HepG2 (cell line): ENCODE data around the gene TDRD10. TPM values are rescaled to one million over a fixed set of nuclear protein-coding genes. Genes with fewer than 3 reads are reported as not detected.
A peak's percentile ranks its signal among the peaks of the same experiment; 100 is the strongest.

Experiments
- ATAC-seq: fragments of 200-7000 bp; cut with Tn5 transposase; 3 replicates; pipeline ENCODE4 v1.9.1; 2020; ENCODE audit warnings: mild to moderate bottlenecking, moderate library complexity
- BruUV-seq: library from RNA; stranded (reverse); fragments of 400-500 nt; replicated peaks from 2 replicates; lab custom pipeline; 2021; lab: Mats Ljungman, UMichigan
- CTCF ChIA-PET: fragments of 300-600 bp; formaldehyde crosslinking; extraction: SDS; loops from one replicate; lab custom pipeline; 2021; ENCODE audit warnings: low total read pairs, inconsistent platforms, low intra/inter-chr PET ratio; lab: Yijun Ruan, JAX
- POLR2A ChIA-PET: fragments of 350-600 bp; sonication (Branson Sonifier 250); formaldehyde crosslinking; loops from one replicate; lab custom pipeline; 2020; ENCODE audit warnings: antibody characterized with exemption, inconsistent platforms; lab: Yijun Ruan, JAX
- DNase-seq: peaks from one replicate; pipeline ENCODE4 v3.0.0-alpha.2; 2015; ENCODE audit warnings: low spot score
- FAIRE-seq: peaks from 3 replicates; lab custom pipeline; 2011; peaks lifted over from hg19 to GRCh38; lab: Jason Lieb, UNC
- H2AFZ ChIP-seq: one replicate; pipeline ENCODE4 v1.6.1; 2011; ENCODE audit warnings: low read length, inconsistent platforms
- H3K27ac ChIP-seq: fragments of 300-600 bp; 3 replicates; pipeline ENCODE4 v1.8.0; 2011; ENCODE audit warnings: mixed run types, mild to moderate bottlenecking, mixed read lengths, low read length, inconsistent platforms; ENCODE audit not compliant: insufficient read depth; ENCODE audit errors: extremely low read length
- H3K27me3 ChIP-seq, 2 experiments: fragments of 200-600 bp in 1 of 2; 2 replicates in 1 of 2; 3 replicates in 1 of 2; pipeline versions ENCODE4 v1.6.0 to v1.8.0; 2011; ENCODE audit warnings: low read length in 2 of 2, mild to moderate bottlenecking in 2 of 2, moderate library complexity in 2 of 2, inconsistent platforms in 1 of 2; ENCODE audit not compliant: insufficient read depth in 2 of 2, control insufficient read depth in 1 of 2
- H3K36me3 ChIP-seq, 2 experiments: fragments of 200-600 bp in 1 of 2; replicated peaks in 1 of 2; 2 replicates in 1 of 2; 3 replicates in 1 of 2; pipeline versions ENCODE4 v1.5.1 to v1.8.0; 2011; ENCODE audit warnings: low read length in 2 of 2, inconsistent platforms in 1 of 2; ENCODE audit not compliant: insufficient read depth in 2 of 2, control insufficient read depth in 1 of 2
- H3K4me1 ChIP-seq: 2 replicates; pipeline ENCODE4 v1.5.1; 2012; ENCODE audit warnings: low read length, inconsistent platforms; ENCODE audit not compliant: insufficient read depth
- H3K4me2 ChIP-seq: 2 replicates; pipeline ENCODE4 v1.6.0; 2011; ENCODE audit warnings: low read depth, low read length, inconsistent platforms
- H3K4me3 ChIP-seq, 3 experiments: fragments of 200-600 bp in 1 of 3; sonication (generic), shearing (Covaris generic) in 1 of 3; replicated peaks in 1 of 3; 2 replicates each; pipeline ENCODE4 v1.5.1; 2011 to 2016; ENCODE audit warnings: low read length in 3 of 3, inconsistent platforms in 2 of 3, low read depth in 2 of 3, mild to moderate bottlenecking in 2 of 3, control low read depth in 1 of 3, mixed read lengths in 1 of 3; ENCODE audit not compliant: insufficient read depth in 1 of 3
- H3K79me2 ChIP-seq: one replicate; pipeline ENCODE4 v1.6.1; 2011; ENCODE audit warnings: low read length, inconsistent platforms; ENCODE audit not compliant: insufficient read depth
- H3K9ac ChIP-seq: 2 replicates; pipeline ENCODE4 v1.6.0; 2011; ENCODE audit warnings: mild to moderate bottlenecking, low read depth, low read length, inconsistent platforms; ENCODE audit not compliant: insufficient read depth
- H3K9me3 ChIP-seq: 2 replicates; pipeline ENCODE4 v1.5.1; 2012; ENCODE audit warnings: mild to moderate bottlenecking, low read length
- H4K20me1 ChIP-seq: 2 replicates; pipeline ENCODE4 v1.6.0; 2011; ENCODE audit warnings: inconsistent platforms, mild to moderate bottlenecking, low read length, moderate library complexity; ENCODE audit not compliant: insufficient read depth
- FLYWCH1 ChIP-seq: sonication (generic); formaldehyde crosslinking; IDR thresholded peaks from 2 replicates; pipeline ENCODE4 v1.8.1; 2023; ENCODE audit warnings: mild to moderate bottlenecking, missing genetic modification reagents
- FOSL1 ChIP-seq: sonication (generic); formaldehyde crosslinking; IDR thresholded peaks from 2 replicates; pipeline ENCODE4 v1.9.0; 2021; ENCODE audit warnings: missing genetic modification reagents, borderline replicate concordance
- HDAC1 ChIP-seq: sonication (generic); formaldehyde crosslinking; IDR thresholded peaks from 2 replicates; pipeline ENCODE4 v1.5.1; 2020; ENCODE audit warnings: mild to moderate bottlenecking, missing genetic modification reagents
- IRF9 ChIP-seq: sonication (generic); formaldehyde crosslinking; IDR thresholded peaks from 2 replicates; pipeline ENCODE4 v1.8.0; 2022; ENCODE audit warnings: missing genetic modification reagents, mild to moderate bottlenecking, borderline replicate concordance
- SRSF1 ChIP-seq: fragments of 200-400 bp; formaldehyde crosslinking; optimal IDR thresholded peaks from 2 replicates; pipeline ENCODE3; 2017; ENCODE audit warnings: mild to moderate bottlenecking, low read depth, low read length, moderate library complexity
- STAG1 ChIP-seq: sonication (generic); formaldehyde crosslinking; IDR thresholded peaks from 2 replicates; pipeline ENCODE4 v1.4.0; 2020; ENCODE audit warnings: missing genetic modification reagents
- TMF1 ChIP-seq: sonication (generic); formaldehyde crosslinking; IDR thresholded peaks from 2 replicates; pipeline ENCODE4 v1.8.1; 2022; ENCODE audit warnings: low read depth, missing genetic modification reagents
- ZBTB33 ChIP-seq: sonication (generic); formaldehyde crosslinking; IDR thresholded peaks from 2 replicates; pipeline ENCODE4 v1.4.0; 2020; ENCODE audit warnings: missing genetic modification reagents
- ZFYVE20 ChIP-seq: sonication (generic); formaldehyde crosslinking; IDR thresholded peaks from 2 replicates; pipeline ENCODE4 v1.8.0; 2023; ENCODE audit warnings: low read depth, mild to moderate bottlenecking, moderate library complexity, missing genetic modification reagents, borderline replicate concordance
- ZNF124 ChIP-seq: sonication (generic); formaldehyde crosslinking; IDR thresholded peaks from 2 replicates; pipeline ENCODE4 v1.4.0; 2020; ENCODE audit warnings: missing genetic modification reagents
- ZNF326 ChIP-seq: sonication (generic); formaldehyde crosslinking; IDR thresholded peaks from 2 replicates; pipeline ENCODE4 v1.4.0; 2020; ENCODE audit warnings: missing genetic modification reagents, borderline replicate concordance
- ZNF333 ChIP-seq: sonication (generic); formaldehyde crosslinking; IDR thresholded peaks from 2 replicates; pipeline ENCODE4 v1.4.0; 2020; ENCODE audit warnings: mild to moderate bottlenecking, missing genetic modification reagents, borderline replicate concordance
- ZNF724P ChIP-seq: sonication (generic); formaldehyde crosslinking; IDR thresholded peaks from 2 replicates; pipeline ENCODE4 v1.8.0; 2022; ENCODE audit warnings: missing genetic modification reagents, borderline replicate concordance
- WGBS: methylation state at CpG from one replicate; pipeline ENCODE4 v1.1.6; 2017; ENCODE audit warnings: low lambda C conversion rate; 5-methylcytosine and 5-hydroxymethylcytosine counted together
- in situ Hi-C: cut with HindIII; loops from 2 replicates; pipeline ENCODE4 v1.10.0; 2017; ENCODE audit warnings: low pct_unique_long_range_greater_than_20kb; ENCODE audit not compliant: extremely low pct_ligation_motif_present
- intact Hi-C: fragments of 100-400 bp; cut with micrococcal nuclease; formaldehyde crosslinking; loops from one replicate; pipeline ENCODE4 v1.10.0; 2022; ENCODE audit not compliant: unreplicated experiment
- polyA plus RNA-seq, 8 experiments: library from polyadenylated mRNA; depleted of rRNA in 3 of 8; stranded (reverse) in 7 of 8; unstranded in 1 of 8; fragments of >200 nt; fragmentation: Illumina TruSeq in 4 of 8; extraction: Trizol in 4 of 8; gene quantifications; 2 replicates each; pipeline versions ENCODE4 v1.2.1 to v1.2.3, GENCODE V29; 2011 to 2016; ENCODE audit warnings: low read depth in 4 of 8, missing spikeins in 1 of 8, mixed read lengths in 1 of 8; ENCODE audit not compliant: insufficient read depth in 1 of 8
- total RNA-seq, 5 experiments: library from RNA; depleted of rRNA; stranded (reverse); fragments of >200 nt; fragmentation: Illumina TruSeq; extraction: Trizol; gene quantifications; 2 replicates each; pipeline ENCODE4 v1.2.3, GENCODE V29; 2016; ENCODE audit warnings: low read depth in 1 of 5
- TF ChIP-seq, protein P1 (sequence below): sonication (generic); formaldehyde crosslinking; IDR thresholded peaks from 2 replicates; pipeline ENCODE4 v1.4.0; 2020; ENCODE audit warnings: missing genetic modification reagents
- TF ChIP-seq, protein P2 (sequence below): sonication (generic); formaldehyde crosslinking; IDR thresholded peaks from 2 replicates; pipeline ENCODE4 v1.9.0; 2021; ENCODE audit warnings: missing genetic modification reagents, borderline replicate concordance

Gene TDRD10
- total and polyA plus RNA-seq, 2 of the 13 experiments (the other 11 are each of a cell fraction or from before 2014, with no cell fraction given), result not detected

- no TSS peak for BruUV-seq
- peak; percentile 15 for DNase-seq
- Histone ChIP-seq H4K20me1 (peaks cover 5% of the 10 kb centered on the region; the same call in 1 of the 2 replicates), H2AFZ (no peak within 1 kb of the TSS), H3K4me3 (peak within 1 kb of the TSS in 1 of 3 experiments; percentile 47; a peak in 2 of 6 replicates), H3K27ac (no peak within 1 kb of the TSS), H3K9me3 (no peaks in the 10 kb centered on the region), H3K9ac (no peak within 1 kb of the TSS), H3K36me3 (no peaks in the 10 kb centered on the region), H3K4me2 (peak within 1 kb of the TSS; percentile 49), H3K27me3 (peaks cover 3 to 19% of the 10 kb centered on the region in 2 experiments; a peak in 3 of 5 replicates), H3K79me2 (no peaks in the 10 kb centered on the region), H3K4me1 (no peaks in the 10 kb centered on the region)
- ATAC-seq, result peak; percentile 93
- intact Hi-C loops, result no loop called here
- in situ Hi-C loops, result loop anchor here (10.0 kb wide), 2 partner anchors 197 to 307 kb away; partner anchors contain the start of gene KCNN3
- no peak for FAIRE-seq
- WGBS, result 16% methylated on average over 26 of the region's 53 CpGs
- CTCF ChIA-PET, result no interaction called here
- POLR2A ChIA-PET, result interaction anchor here (0.7 to 1.5 kb wide), 4 partner anchors 8 to 24 kb away, joined by 3 to 6 read pairs (median 3); no protein-coding TSS in a partner anchor
- TF ChIP-seq HDAC1 (CRISPR knock-in tag) (peak; percentile 85), ZFYVE20 (peak; percentile 92), IRF9 (CRISPR knock-in tag) (peak; percentile 95; the same call in 1 of the 2 replicates), ZNF124 (peak; percentile 95), ZBTB33 (CRISPR knock-in tag) (no peak), FLYWCH1 (0 out of 2 replicates have a peak, but pooled peaks have one; percentile 73), ZNF333 (CRISPR knock-in tag) (peak; percentile 97; the same call in 1 of the 2 replicates), STAG1 (CRISPR knock-in tag) (0 out of 2 replicates have a peak, but pooled peaks have one; percentile 17), TMF1 (peak; percentile 98), ZNF724P (CRISPR knock-in tag) (peak; percentile 88; the same call in 1 of the 2 replicates), SRSF1 (no peak), FOSL1 (no peak), ZNF326 (CRISPR knock-in tag) (no peak)
- TF ChIP-seq, protein P1, sequence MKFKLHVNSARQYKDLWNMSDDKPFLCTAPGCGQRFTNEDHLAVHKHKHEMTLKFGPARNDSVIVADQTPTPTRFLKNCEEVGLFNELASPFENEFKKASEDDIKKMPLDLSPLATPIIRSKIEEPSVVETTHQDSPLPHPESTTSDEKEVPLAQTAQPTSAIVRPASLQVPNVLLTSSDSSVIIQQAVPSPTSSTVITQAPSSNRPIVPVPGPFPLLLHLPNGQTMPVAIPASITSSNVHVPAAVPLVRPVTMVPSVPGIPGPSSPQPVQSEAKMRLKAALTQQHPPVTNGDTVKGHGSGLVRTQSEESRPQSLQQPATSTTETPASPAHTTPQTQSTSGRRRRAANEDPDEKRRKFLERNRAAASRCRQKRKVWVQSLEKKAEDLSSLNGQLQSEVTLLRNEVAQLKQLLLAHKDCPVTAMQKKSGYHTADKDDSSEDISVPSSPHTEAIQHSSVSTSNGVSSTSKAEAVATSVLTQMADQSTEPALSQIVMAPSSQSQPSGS, result peak; percentile 64; the same call in 1 of the 2 replicates
- TF ChIP-seq, protein P2, sequence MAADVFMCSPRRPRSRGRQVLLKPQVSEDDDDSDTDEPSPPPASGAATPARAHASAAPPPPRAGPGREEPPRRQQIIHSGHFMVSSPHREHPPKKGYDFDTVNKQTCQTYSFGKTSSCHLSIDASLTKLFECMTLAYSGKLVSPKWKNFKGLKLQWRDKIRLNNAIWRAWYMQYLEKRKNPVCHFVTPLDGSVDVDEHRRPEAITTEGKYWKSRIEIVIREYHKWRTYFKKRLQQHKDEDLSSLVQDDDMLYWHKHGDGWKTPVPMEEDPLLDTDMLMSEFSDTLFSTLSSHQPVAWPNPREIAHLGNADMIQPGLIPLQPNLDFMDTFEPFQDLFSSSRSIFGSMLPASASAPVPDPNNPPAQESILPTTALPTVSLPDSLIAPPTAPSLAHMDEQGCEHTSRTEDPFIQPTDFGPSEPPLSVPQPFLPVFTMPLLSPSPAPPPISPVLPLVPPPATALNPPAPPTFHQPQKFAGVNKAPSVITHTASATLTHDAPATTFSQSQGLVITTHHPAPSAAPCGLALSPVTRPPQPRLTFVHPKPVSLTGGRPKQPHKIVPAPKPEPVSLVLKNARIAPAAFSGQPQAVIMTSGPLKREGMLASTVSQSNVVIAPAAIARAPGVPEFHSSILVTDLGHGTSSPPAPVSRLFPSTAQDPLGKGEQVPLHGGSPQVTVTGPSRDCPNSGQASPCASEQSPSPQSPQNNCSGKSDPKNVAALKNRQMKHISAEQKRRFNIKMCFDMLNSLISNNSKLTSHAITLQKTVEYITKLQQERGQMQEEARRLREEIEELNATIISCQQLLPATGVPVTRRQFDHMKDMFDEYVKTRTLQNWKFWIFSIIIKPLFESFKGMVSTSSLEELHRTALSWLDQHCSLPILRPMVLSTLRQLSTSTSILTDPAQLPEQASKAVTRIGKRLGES (CRISPR knock-in tag), result peak; percentile 94
These were observed 65.6 kb downstream of the TDRD10 start, which contains the start of gene CHRNB2 for GRCh38 chr1:154567386-154568156. TSS of gene CHRNB2 (plus strand) at chr1:154567778. CDS start at chr1:154568045, 267 bp downstream.
